Subcutaneous adipose tissue (tissue), 4 donors: Measurements from ENCODE around the gene PPP4R4. TPM values are rescaled to one million over a fixed set of nuclear protein-coding genes. Genes with fewer than 3 reads are reported as not detected.

ENCODE experiments used
- total RNA-seq, 4 donors: library from RNA; depleted of rRNA; stranded (reverse); fragments of >200 nt; gene quantifications; one replicate each; pipeline ENCODE4 v1.1.0, GENCODE V29; 2016
- TF ChIP-seq, protein P1 (sequence below): fragments of 450-650 bp; IDR thresholded peaks from one replicate; pipeline ENCODE4 v1.5.1; 2016; ENCODE audit warnings: low read depth, mild to moderate bottlenecking, control low read depth, antibody characterized with exemption, moderate library complexity

PPP4R4 gene
- total RNA-seq, 4 donors from 2014 or later: 0.33 to 3.4 (median 0.85) TPM

DNA sequence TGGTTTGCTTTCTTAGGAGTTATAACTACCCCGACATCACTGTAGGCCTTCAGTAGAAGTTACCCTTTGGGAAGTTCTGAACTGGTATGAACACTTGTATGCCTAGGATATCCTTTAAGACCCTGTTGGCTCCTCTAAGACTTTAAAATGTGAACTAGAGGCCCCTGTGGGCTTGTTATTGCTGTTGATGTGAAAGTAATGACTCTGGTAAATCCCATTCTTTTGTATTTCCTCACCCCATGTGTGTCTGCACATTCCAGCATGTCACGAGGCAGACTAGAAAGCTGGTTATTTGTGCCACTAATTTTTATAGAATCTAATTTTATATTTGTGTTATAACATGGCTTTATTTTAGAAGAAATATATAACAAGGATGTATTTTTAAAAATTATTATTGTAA lies 70.1 kb downstream of the PPP4R4 start:
- TF ChIP-seq, protein P1, sequence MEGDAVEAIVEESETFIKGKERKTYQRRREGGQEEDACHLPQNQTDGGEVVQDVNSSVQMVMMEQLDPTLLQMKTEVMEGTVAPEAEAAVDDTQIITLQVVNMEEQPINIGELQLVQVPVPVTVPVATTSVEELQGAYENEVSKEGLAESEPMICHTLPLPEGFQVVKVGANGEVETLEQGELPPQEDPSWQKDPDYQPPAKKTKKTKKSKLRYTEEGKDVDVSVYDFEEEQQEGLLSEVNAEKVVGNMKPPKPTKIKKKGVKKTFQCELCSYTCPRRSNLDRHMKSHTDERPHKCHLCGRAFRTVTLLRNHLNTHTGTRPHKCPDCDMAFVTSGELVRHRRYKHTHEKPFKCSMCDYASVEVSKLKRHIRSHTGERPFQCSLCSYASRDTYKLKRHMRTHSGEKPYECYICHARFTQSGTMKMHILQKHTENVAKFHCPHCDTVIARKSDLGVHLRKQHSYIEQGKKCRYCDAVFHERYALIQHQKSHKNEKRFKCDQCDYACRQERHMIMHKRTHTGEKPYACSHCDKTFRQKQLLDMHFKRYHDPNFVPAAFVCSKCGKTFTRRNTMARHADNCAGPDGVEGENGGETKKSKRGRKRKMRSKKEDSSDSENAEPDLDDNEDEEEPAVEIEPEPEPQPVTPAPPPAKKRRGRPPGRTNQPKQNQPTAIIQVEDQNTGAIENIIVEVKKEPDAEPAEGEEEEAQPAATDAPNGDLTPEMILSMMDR: no peak

DNA sequence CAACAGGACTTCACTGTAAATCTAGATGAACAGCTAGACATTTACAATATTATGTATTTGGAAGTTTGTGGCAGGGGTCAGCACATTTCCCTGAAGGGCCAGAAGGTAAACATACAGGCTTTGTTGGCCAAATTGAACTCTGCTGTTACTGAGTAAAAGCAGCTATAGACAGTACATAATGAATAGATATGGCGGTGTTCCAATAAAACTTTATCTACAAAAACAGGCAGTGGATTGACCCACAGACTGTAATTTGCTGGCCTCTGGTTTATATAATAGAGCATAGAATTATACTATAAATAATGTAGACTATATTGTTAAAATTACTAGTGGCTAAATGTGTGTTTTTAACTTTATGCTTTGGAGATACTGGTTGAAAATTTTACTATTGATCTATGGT lies 93.2 kb downstream of the PPP4R4 start:
- TF ChIP-seq, protein P1: no peak

DNA sequence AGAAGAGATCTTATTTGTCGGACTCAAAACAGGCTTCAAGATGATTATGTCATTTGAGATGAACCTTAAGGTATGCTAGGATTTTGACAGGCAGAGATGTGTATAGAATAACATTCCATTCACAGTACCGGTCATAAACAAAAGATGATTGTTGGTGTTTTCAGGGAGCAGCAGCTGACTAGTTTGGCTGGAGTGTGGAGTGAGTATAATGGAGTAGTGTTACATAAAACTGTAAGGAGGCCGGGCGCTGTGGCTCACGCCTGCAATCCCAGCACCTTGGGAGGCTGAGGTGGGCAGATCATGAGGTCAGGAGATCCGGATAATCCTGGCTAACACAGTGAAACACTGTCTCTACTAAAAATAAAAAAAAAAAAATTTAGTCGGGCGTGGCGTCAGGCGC lies 95.0 kb downstream of the PPP4R4 start:
- TF ChIP-seq, protein P1: no peak

DNA sequence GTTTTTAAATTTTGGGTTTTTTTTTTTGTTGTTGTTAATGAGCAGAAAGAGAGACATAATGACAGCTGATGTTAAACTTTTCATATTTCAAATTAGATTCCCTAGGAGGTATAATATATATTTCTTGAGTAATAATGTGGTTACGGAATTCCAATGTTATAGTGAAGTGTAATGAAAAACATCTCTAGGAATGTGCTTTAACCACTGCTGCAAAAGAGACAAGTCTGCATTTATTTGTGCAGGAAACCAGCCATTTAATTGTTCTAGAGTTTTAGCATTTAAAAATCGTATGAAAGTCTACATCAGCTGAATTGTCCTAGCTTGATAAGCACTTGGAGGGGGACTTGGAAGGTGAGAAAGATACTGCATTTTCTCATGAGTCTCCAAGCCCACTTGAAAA lies 104.6 kb downstream of the PPP4R4 start:
- TF ChIP-seq, protein P1: no peak

DNA sequence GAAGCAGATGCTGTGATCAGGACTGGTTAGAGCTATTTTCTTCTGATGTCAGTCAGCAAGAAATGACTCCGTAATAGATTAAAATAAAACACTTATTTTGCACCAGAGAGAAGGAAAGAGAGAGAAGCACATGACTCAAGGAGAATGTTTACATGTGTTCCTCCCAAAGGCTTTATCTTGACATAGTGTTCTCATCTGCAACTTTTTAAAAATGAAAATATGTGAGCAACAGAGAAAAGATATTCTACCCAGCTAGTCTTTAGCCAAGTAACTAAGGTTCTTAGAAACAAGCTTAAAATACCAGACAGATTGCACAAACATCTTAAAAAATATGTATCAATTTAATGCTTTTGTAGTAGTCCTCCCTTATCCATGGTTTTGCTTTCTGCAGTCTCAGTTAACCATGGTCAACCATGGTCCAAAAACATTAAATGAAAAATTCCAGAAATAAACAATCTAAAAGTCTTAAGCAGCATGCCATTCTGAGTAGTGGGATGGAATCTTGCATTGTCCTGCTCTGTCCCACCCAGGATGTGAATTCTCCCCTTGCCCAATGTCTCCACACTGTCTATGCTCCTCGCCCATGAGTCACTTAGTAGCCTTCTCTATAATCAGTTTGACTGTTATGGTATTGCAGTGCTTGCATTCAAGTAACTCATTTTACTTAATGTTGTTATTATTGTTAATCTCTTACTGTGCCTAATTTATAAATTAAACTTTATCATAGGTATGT lies 109.0 kb downstream of the PPP4R4 start:
- TF ChIP-seq, protein P1: no peak

DNA sequence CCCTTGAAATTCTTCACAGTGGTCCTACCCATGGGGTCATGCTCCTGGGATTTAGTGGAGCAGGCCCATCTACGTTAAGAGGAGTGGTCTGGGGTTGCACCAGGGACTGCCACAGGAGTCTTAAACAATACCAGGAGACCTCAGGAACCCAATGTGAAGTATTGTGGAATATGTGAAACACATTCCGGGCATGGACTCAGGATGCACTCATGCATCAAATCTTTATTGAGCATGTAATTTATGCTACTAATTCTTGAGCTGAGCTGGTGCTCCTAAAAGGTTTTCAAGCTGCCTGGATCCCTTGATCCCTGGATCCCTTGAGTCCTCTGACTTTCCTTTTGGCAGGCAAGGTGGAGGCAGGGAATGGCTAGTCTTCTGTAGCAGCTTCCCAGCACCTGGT lies 110.1 kb downstream of the PPP4R4 start:
- TF ChIP-seq, protein P1: no peak

DNA sequence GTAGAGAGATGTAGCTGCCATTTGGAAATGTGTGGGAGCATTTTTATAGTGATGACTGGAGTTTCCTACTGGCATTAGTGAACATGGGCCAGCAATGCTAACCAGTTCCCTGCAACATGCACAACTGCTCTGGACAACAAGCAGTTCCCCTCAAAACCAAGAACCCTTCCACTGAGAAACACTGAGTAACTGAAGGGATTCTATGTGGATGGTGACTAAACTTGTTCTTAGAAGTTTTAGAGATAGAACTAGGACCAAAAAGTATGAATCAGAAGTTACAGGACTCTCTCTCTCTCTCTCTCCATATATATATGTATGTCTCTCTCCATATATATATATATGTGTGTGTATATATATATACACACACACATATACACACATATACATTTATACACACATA lies 111.0 kb downstream of the PPP4R4 start:
- TF ChIP-seq, protein P1: no peak
